BLaER1 treated with 17β-estradiol and CSF1 and Interleukin-3, amounts not matched to agents 10 nM and 100 nM (cell line): ENCODE data around the gene ANO6.

Experiments used
- H3K27ac ChIP-seq, 11 experiments: shearing (Covaris generic); formaldehyde crosslinking; 2 replicates each; pipeline ENCODE4 v1.8.1; 2022
- H3K27me3 ChIP-seq, 11 experiments: shearing (Covaris generic); formaldehyde crosslinking; 2 replicates each; pipeline ENCODE4 v1.8.1; 2022
- H3K36me3 ChIP-seq, 11 experiments: shearing (Covaris generic); formaldehyde crosslinking; 2 replicates each; pipeline ENCODE4 v1.8.1; 2022
- H3K4me1 ChIP-seq, 10 experiments: shearing (Covaris generic); formaldehyde crosslinking; 2 replicates each; pipeline ENCODE4 v1.8.1; 2022
- H3K4me2 ChIP-seq, 11 experiments: shearing (Covaris generic); formaldehyde crosslinking; 2 replicates each; pipeline ENCODE4 v1.8.1; 2022
- H3K4me3 ChIP-seq, 10 experiments: shearing (Covaris generic); formaldehyde crosslinking; 2 replicates each; pipeline ENCODE4 v1.8.1; 2022
- H3K9ac ChIP-seq, 11 experiments: shearing (Covaris generic); formaldehyde crosslinking; 2 replicates each; pipeline ENCODE4 v1.8.1; 2022
- H3K9me3 ChIP-seq, 11 experiments: shearing (Covaris generic); formaldehyde crosslinking; replicated peaks in 1 of 11; 2 replicates each; pipeline ENCODE4 v1.8.1; 2022
- H4K20me1 ChIP-seq, 11 experiments: shearing (Covaris generic); formaldehyde crosslinking; 2 replicates each; pipeline ENCODE4 v1.8.1; 2022
- Cebpa-rat ChIP-seq, 11 experiments: shearing (Covaris generic); IDR thresholded peaks; 2 replicates each; pipeline ENCODE4 v1.8.1; 2022

Gene ANO6

GRCh38 chr12:45184147-45184963, 31.5 kb upstream of the ANO6 start:
- TF ChIP-seq Cebpa-rat (IDR thresholded peaks at IDR 0.05): no peak
- no peaks in the 10 kb centered on the region for H4K20me1 ChIP-seq
- H3K4me1 ChIP-seq: peaks cover 0 to 20% (median 9%) of the 10 kb centered on the region in 10 experiments; a peak in 11 of 20 replicates
- peaks cover 6 to 14% (median 10%) of the 10 kb centered on the region in 11 experiments for H3K9me3 ChIP-seq
- no peak overlapping the region for H3K4me3 ChIP-seq
- no peak overlapping the region for H3K9ac ChIP-seq
- peak overlapping the region in 5 of 11 experiments; percentile 19 to 55 (median 48); a peak in 9 of 22 replicates for H3K4me2 ChIP-seq
- 0 out of 22 replicates have a peak overlapping the region, but pooled peaks of 1 of the 11 experiments have one; percentile 16 for H3K27ac ChIP-seq
- H3K36me3 ChIP-seq: peaks cover 0 to 8% (median 1%) of the 10 kb centered on the region in 11 experiments; a peak in 7 of 22 replicates
- H3K27me3 ChIP-seq: no peaks in the 10 kb centered on the region

GRCh38 chr12:45186762-45187161, 29.1 kb upstream of the ANO6 start:
- H3K27me3 ChIP-seq: no peaks in the 10 kb centered on the region
- no peak overlapping the region for H3K27ac ChIP-seq
- TF ChIP-seq Cebpa-rat (IDR thresholded peaks at IDR 0.05): no peak
- no peak overlapping the region for H3K4me2 ChIP-seq
- no peak overlapping the region for H3K9ac ChIP-seq
- H3K4me3 ChIP-seq: no peak overlapping the region
- peaks cover 0 to 28% (median 9%) of the 10 kb centered on the region in 10 experiments; a peak in 11 of 20 replicates for H3K4me1 ChIP-seq
- H4K20me1 ChIP-seq: no peaks in the 10 kb centered on the region
- H3K36me3 ChIP-seq: peaks cover 0 to 10% (median 0%) of the 10 kb centered on the region in 11 experiments; a peak in 2 of 22 replicates
- no peaks in the 10 kb centered on the region for H3K9me3 ChIP-seq

GRCh38 chr12:45189766-45190403, 26.0 kb upstream of the ANO6 start:
- TF ChIP-seq Cebpa-rat (IDR thresholded peaks at IDR 0.05): no peak
- no peaks in the 10 kb centered on the region for H3K9me3 ChIP-seq

GRCh38 chr12:45191239-45191638, 24.7 kb upstream of the ANO6 start:
- TF ChIP-seq Cebpa-rat (IDR thresholded peaks at IDR 0.05): no peak
- H3K4me2 ChIP-seq: peak overlapping the region in 2 of 11 experiments; percentile 62 to 68; a peak in 2 of 22 replicates
- no peak overlapping the region for H3K9ac ChIP-seq
- H4K20me1 ChIP-seq: no peaks in the 10 kb centered on the region
- H3K9me3 ChIP-seq: no peaks in the 10 kb centered on the region
- H3K4me1 ChIP-seq: peaks cover 0 to 23% (median 2%) of the 10 kb centered on the region in 10 experiments; a peak in 8 of 20 replicates
- H3K27ac ChIP-seq: no peak overlapping the region
- peaks cover 0 to 10% (median 0%) of the 10 kb centered on the region in 11 experiments; a peak in 2 of 22 replicates for H3K36me3 ChIP-seq
- no peaks in the 10 kb centered on the region for H3K27me3 ChIP-seq
- no peak overlapping the region for H3K4me3 ChIP-seq

More at GRCh38 chr12:45189766-45190403, 26.0 kb upstream of the ANO6 start:
- H3K4me1 ChIP-seq: peaks cover 0 to 26% (median 3%) of the 10 kb centered on the region in 10 experiments; a peak in 9 of 20 replicates
- peaks cover 0 to 10% (median 0%) of the 10 kb centered on the region in 11 experiments; a peak in 2 of 22 replicates for H3K36me3 ChIP-seq
- H3K4me2 ChIP-seq: no peak overlapping the region
- no peak overlapping the region for H3K27ac ChIP-seq
- no peak overlapping the region for H3K9ac ChIP-seq
- no peaks in the 10 kb centered on the region for H3K27me3 ChIP-seq
- no peaks in the 10 kb centered on the region for H4K20me1 ChIP-seq
- H3K4me3 ChIP-seq: no peak overlapping the region

GRCh38 chr12:45192707-45193106, 23.2 kb upstream of the ANO6 start:
- no peaks in the 10 kb centered on the region for H4K20me1 ChIP-seq
- H3K27ac ChIP-seq: peak overlapping the region in 2 of 11 experiments; percentile 70 to 74; a peak in 3 of 22 replicates
- no peaks in the 10 kb centered on the region for H3K9me3 ChIP-seq
- no peaks in the 10 kb centered on the region for H3K27me3 ChIP-seq
- H3K4me3 ChIP-seq: no peak overlapping the region
- peak overlapping the region in 4 of 11 experiments; percentile 47 to 68 (median 54); a peak in 8 of 22 replicates for H3K4me2 ChIP-seq
- H3K9ac ChIP-seq: 0 out of 22 replicates have a peak overlapping the region, but pooled peaks of 1 of the 11 experiments have one; percentile 34
- TF ChIP-seq Cebpa-rat (IDR thresholded peaks at IDR 0.05): no peak
- peaks cover 0 to 10% (median 0%) of the 10 kb centered on the region in 11 experiments; a peak in 2 of 22 replicates for H3K36me3 ChIP-seq
- peaks cover 0 to 23% (median 2%) of the 10 kb centered on the region in 10 experiments; a peak in 8 of 20 replicates for H3K4me1 ChIP-seq

- H3K9ac ChIP-seq: peak overlapping the region in 1 of 11 experiments; percentile 38; a peak in 1 of 22 replicates
- H3K27ac ChIP-seq: peak overlapping the region in 7 of 11 experiments; percentile 19 to 65 (median 46); a peak in 9 of 22 replicates
- H3K4me2 ChIP-seq: peak overlapping the region in 9 of 11 experiments; percentile 25 to 75 (median 49); a peak in 18 of 22 replicates
Observed at GRCh38 chr12:45200491-45201043, 15.3 kb upstream of the ANO6 start.

GRCh38 chr12:45203767-45204166, 12.1 kb upstream of the ANO6 start:
- no peak for TF ChIP-seq Cebpa-rat (IDR thresholded peaks at IDR 0.05)
- no peak overlapping the region for H3K4me3 ChIP-seq
- no peaks in the 10 kb centered on the region for H4K20me1 ChIP-seq

More at GRCh38 chr12:45200491-45201043, 15.3 kb upstream of the ANO6 start:
- Histone ChIP-seq H3K4me1 (peaks cover 0 to 27% (median 17%) of the 10 kb centered on the region in 10 experiments; a peak in 16 of 20 replicates), H3K9me3 (no peaks in the 10 kb centered on the region), H3K4me3 (no peak overlapping the region), H4K20me1 (no peaks in the 10 kb centered on the region), H3K27me3 (no peaks in the 10 kb centered on the region), H3K36me3 (no peaks in the 10 kb centered on the region)
- TF ChIP-seq Cebpa-rat (IDR thresholded peaks at IDR 0.05): peak in 4 of 11 experiments; percentile 29 to 65 (median 38); a peak in 4 of 22 replicates

GRCh38 chr12:45204757-45205156, 11.1 kb upstream of the ANO6 start:
- Histone ChIP-seq H3K4me1 (peaks cover 0 to 32% (median 19%) of the 10 kb centered on the region in 10 experiments; a peak in 16 of 20 replicates), H3K4me3 (no peak overlapping the region), H3K36me3 (no peaks in the 10 kb centered on the region; a peak in 1 of 22 replicates), H3K9me3 (no peaks in the 10 kb centered on the region), H3K9ac (no peak overlapping the region), H4K20me1 (no peaks in the 10 kb centered on the region), H3K27ac (no peak overlapping the region), H3K4me2 (no peak overlapping the region), H3K27me3 (no peaks in the 10 kb centered on the region)
- no peak for TF ChIP-seq Cebpa-rat (IDR thresholded peaks at IDR 0.05)

More at GRCh38 chr12:45203767-45204166, 12.1 kb upstream of the ANO6 start:
- Histone ChIP-seq H3K9me3 (no peaks in the 10 kb centered on the region), H3K4me2 (no peak overlapping the region), H3K27me3 (no peaks in the 10 kb centered on the region), H3K9ac (no peak overlapping the region), H3K27ac (no peak overlapping the region), H3K36me3 (no peaks in the 10 kb centered on the region; a peak in 1 of 22 replicates), H3K4me1 (peaks cover 0 to 36% (median 20%) of the 10 kb centered on the region in 10 experiments; a peak in 16 of 20 replicates)
